IMR-90 (cell line): Measurements from ENCODE around the gene CAND1. TPM values are rescaled to one million over a fixed set of nuclear protein-coding genes. Genes with fewer than 3 reads are reported as not detected.

Source experiments
- ATAC-seq: fragments of 200-7000 bp; cut with Tn5 transposase; 2 replicates; pipeline ENCODE4 v1.9.1; 2020; ENCODE audit warnings: low read depth, mild to moderate bottlenecking, moderate library complexity
- BruUV-seq: library from RNA; stranded (reverse); fragments of 400-500 nt; replicated peaks from 2 replicates; lab custom pipeline; 2021; lab: Mats Ljungman, UMichigan
- CTCF ChIA-PET: fragments of 300-600 bp; formaldehyde crosslinking; extraction: SDS; loops from one replicate; lab custom pipeline; 2021; ENCODE audit warnings: antibody characterized with exemption; lab: Yijun Ruan, JAX
- POLR2A ChIA-PET: fragments of 300-600 bp; sonication (Branson Sonifier 250); formaldehyde crosslinking; loops from one replicate; lab custom pipeline; 2022; ENCODE audit warnings: antibody characterized with exemption; ENCODE audit not compliant: unreplicated experiment; lab: Charles Lee
- DNase-seq: peaks from one replicate; pipeline ENCODE4 v3.0.0; 2013
- H2AFZ ChIP-seq: replicated peaks from 2 replicates; pipeline ENCODE3; 2013; ENCODE audit warnings: low read length, mild to moderate bottlenecking; ENCODE audit not compliant: poor library complexity
- H2AK5ac ChIP-seq: 2 replicates; pipeline ENCODE4 v1.6.1; 2013; ENCODE audit warnings: low read depth, low read length, inconsistent platforms
- H2AK9ac ChIP-seq: replicated peaks from 2 replicates; pipeline ENCODE3; 2013; ENCODE audit warnings: mild to moderate bottlenecking, low read depth, low read length, moderate library complexity; ENCODE audit not compliant: poor library complexity
- H2BK120ac ChIP-seq: 2 replicates; pipeline ENCODE4 v1.6.1; 2013; ENCODE audit warnings: low read depth, low read length, inconsistent platforms
- H2BK15ac ChIP-seq: 3 replicates; pipeline ENCODE4 v1.6.1; 2013; ENCODE audit warnings: low read depth, low read length, inconsistent platforms
- H2BK20ac ChIP-seq: 2 replicates; pipeline ENCODE4 v1.6.1; 2013; ENCODE audit warnings: low read depth, mild to moderate bottlenecking, inconsistent platforms, low read length, moderate library complexity
- H2BK5ac ChIP-seq: 2 replicates; pipeline ENCODE4 v1.6.1; 2013; ENCODE audit warnings: mild to moderate bottlenecking, low read depth, low read length, inconsistent platforms; ENCODE audit not compliant: poor library complexity, severe bottlenecking
- H3K14ac ChIP-seq: replicated peaks from 2 replicates; pipeline ENCODE4 v1.6.1; 2013; ENCODE audit warnings: low read depth, low read length, inconsistent platforms
- H3K18ac ChIP-seq: 2 replicates; pipeline ENCODE4 v1.6.1; 2013; ENCODE audit warnings: low read depth, low read length, control low read depth
- H3K23ac ChIP-seq: 2 replicates; pipeline ENCODE4 v1.6.1; 2013; ENCODE audit warnings: low read depth, low read length, inconsistent platforms
- H3K27ac ChIP-seq: 2 replicates; pipeline ENCODE4 v1.5.1; 2013; ENCODE audit warnings: mild to moderate bottlenecking, control low read depth, low read length; ENCODE audit not compliant: insufficient read depth
- H3K27me3 ChIP-seq: 2 replicates; pipeline ENCODE4 v1.6.1; 2013; ENCODE audit warnings: low read length; ENCODE audit not compliant: control insufficient read depth, insufficient read depth
- H3K36me3 ChIP-seq: 2 replicates; pipeline ENCODE4 v1.6.1; 2013; ENCODE audit warnings: low read length, mixed read lengths; ENCODE audit not compliant: control insufficient read depth, insufficient read depth
- H3K4ac ChIP-seq: 2 replicates; pipeline ENCODE4 v1.6.1; 2013; ENCODE audit warnings: low read depth, low read length, inconsistent platforms
- H3K4me1 ChIP-seq: 2 replicates; pipeline ENCODE4 v1.6.1; 2013; ENCODE audit warnings: low read length, mixed read lengths; ENCODE audit not compliant: control insufficient read depth, insufficient read depth
- H3K4me2 ChIP-seq: 2 replicates; pipeline ENCODE4 v1.6.1; 2013; ENCODE audit warnings: low read depth, mild to moderate bottlenecking, control low read depth, low read length, moderate library complexity
- H3K4me3 ChIP-seq: 2 replicates; pipeline ENCODE4 v1.5.1; 2013; ENCODE audit warnings: low read depth, mild to moderate bottlenecking, control low read depth, low read length, moderate library complexity; ENCODE audit not compliant: insufficient read depth
- H3K56ac ChIP-seq: 2 replicates; pipeline ENCODE4 v1.6.1; 2013; ENCODE audit warnings: low read length, inconsistent platforms; ENCODE audit not compliant: insufficient read depth; ENCODE audit errors: extremely low read depth
- H3K79me1 ChIP-seq, 2 experiments: 2 replicates each; pipeline ENCODE4 v1.6.1; 2013; ENCODE audit warnings: low read length in 2 of 2, inconsistent platforms in 1 of 2, low read depth in 1 of 2
- H3K9ac ChIP-seq: 2 replicates; pipeline ENCODE4 v1.6.1; 2013; ENCODE audit warnings: low read depth, low read length, control low read depth
- H3K9me1 ChIP-seq: 2 replicates; pipeline ENCODE4 v1.6.1; 2013; ENCODE audit warnings: low read length, inconsistent platforms; ENCODE audit not compliant: insufficient read depth
- H3K9me3 ChIP-seq: 2 replicates; pipeline ENCODE4 v1.6.1; 2013; ENCODE audit warnings: low read length; ENCODE audit not compliant: control insufficient read depth, insufficient read depth
- H4K20me1 ChIP-seq: 2 replicates; pipeline ENCODE4 v1.6.1; 2013; ENCODE audit warnings: low read length, inconsistent platforms; ENCODE audit not compliant: insufficient read depth
- H4K5ac ChIP-seq: 2 replicates; pipeline ENCODE4 v1.6.1; 2013; ENCODE audit warnings: mild to moderate bottlenecking, low read depth, low read length, control low read depth
- H4K8ac ChIP-seq, 2 experiments: 2 replicates each; pipeline ENCODE4 v1.6.1; 2013; ENCODE audit warnings: low read depth in 2 of 2, low read length in 2 of 2, control low read depth in 1 of 2, inconsistent platforms in 1 of 2
- H4K91ac ChIP-seq: 2 replicates; pipeline ENCODE4 v1.6.1; 2013; ENCODE audit warnings: low read depth, low read length, inconsistent platforms; ENCODE audit not compliant: insufficient read depth
- BHLHE40 ChIP-seq: fragments of 150-350 bp; IDR thresholded peaks from 2 replicates; pipeline ENCODE4 v1.6.1; 2016; ENCODE audit warnings: mild to moderate bottlenecking, low read depth, low read length
- CEBPB ChIP-seq: IDR thresholded peaks from 2 replicates; pipeline ENCODE4 v1.6.1; 2012; ENCODE audit warnings: low read depth, low read length, improper control_type of control experiment
- CHD1 ChIP-seq: IDR thresholded peaks from 2 replicates; pipeline ENCODE4 v1.6.1; 2012; ENCODE audit warnings: low read depth, low read length, improper control_type of control experiment
- CTCF ChIP-seq: conservative IDR thresholded peaks from 2 replicates; pipeline ENCODE4 v1.5.1; 2012; ENCODE audit warnings: mild to moderate bottlenecking, low read depth, low read length, improper control_type of control experiment
- ELK1 ChIP-seq: fragments of 150-350 bp; IDR thresholded peaks from 2 replicates; pipeline ENCODE4 v1.6.1; 2016; ENCODE audit warnings: low read depth, mild to moderate bottlenecking, low read length, moderate library complexity, borderline replicate concordance
- FOS ChIP-seq: fragments of 150-350 bp; IDR thresholded peaks from 2 replicates; pipeline ENCODE4 v1.6.1; 2016; ENCODE audit warnings: low read depth, low read length
- MAFK ChIP-seq: IDR thresholded peaks from 2 replicates; pipeline ENCODE4 v1.6.1; 2012; ENCODE audit warnings: low read depth, low read length, improper control_type of control experiment
- MAZ ChIP-seq: IDR thresholded peaks from 2 replicates; pipeline ENCODE4 v1.6.1; 2012; ENCODE audit warnings: low read depth, mild to moderate bottlenecking, low read length, improper control_type of control experiment, moderate library complexity, borderline replicate concordance
- MXI1 ChIP-seq: IDR thresholded peaks from 2 replicates; pipeline ENCODE4 v1.6.1; 2012; ENCODE audit warnings: low read depth, mild to moderate bottlenecking, low read length, moderate library complexity, borderline replicate concordance
- NFE2L2 ChIP-seq: fragments of 150-350 bp; IDR thresholded peaks from 2 replicates; pipeline ENCODE4 v1.6.1; 2016; ENCODE audit warnings: low read depth, mild to moderate bottlenecking, low read length
- POLR2A ChIP-seq: IDR thresholded peaks from 2 replicates; pipeline ENCODE4 v1.6.1; 2012; ENCODE audit warnings: mild to moderate bottlenecking, low read depth, low read length
- RAD21 ChIP-seq: IDR thresholded peaks from 2 replicates; pipeline ENCODE4 v1.6.1; 2012; ENCODE audit warnings: low read length, improper control_type of control experiment
- RCOR1 ChIP-seq: IDR thresholded peaks from 2 replicates; pipeline ENCODE4 v1.6.1; 2012; ENCODE audit warnings: mild to moderate bottlenecking, low read length, improper control_type of control experiment; ENCODE audit not compliant: insufficient replicate concordance
- RFX5 ChIP-seq: IDR thresholded peaks from 2 replicates; pipeline ENCODE4 v1.8.0; 2012; ENCODE audit warnings: low read depth, mild to moderate bottlenecking, low read length, moderate library complexity
- SMC3 ChIP-seq: fragments of 150-350 bp; IDR thresholded peaks from 2 replicates; pipeline ENCODE4 v1.6.1; 2016; ENCODE audit warnings: low read depth, mild to moderate bottlenecking, antibody characterized with exemption, low read length, moderate library complexity
- USF2 ChIP-seq: fragments of 150-350 bp; IDR thresholded peaks from 2 replicates; pipeline ENCODE4 v1.6.1; 2017; ENCODE audit warnings: mild to moderate bottlenecking, antibody characterized with exemption, low read length, low read depth
- WGBS, 2 experiments: methylation state at CpG; one replicate each; pipeline versions ENCODE4 v1.1.5 to v1.1.7; 2013; ENCODE audit warnings: missing lambda C conversion rate in 2 of 2; ENCODE audit not compliant: insufficient read length in 1 of 2; ENCODE audit errors: extremely low coverage in 2 of 2; 5-methylcytosine and 5-hydroxymethylcytosine counted together
- dilution Hi-C: fragments of 300-500 bp; cut with HindIII; formaldehyde crosslinking; loops from one replicate; pipeline ENCODE4 v1.14.3; 2018; ENCODE audit warnings: low sequenced_read_pairs; ENCODE audit not compliant: unreplicated experiment
- in situ Hi-C: fragments of 300-500 bp; cut with MboI; formaldehyde crosslinking; loops from 3 replicates; pipeline ENCODE4 v1.14.3; 2019; ENCODE audit warnings: low sequenced_read_pairs, inconsistent platforms, mixed read lengths
- intact Hi-C: fragments of 100-400 bp; cut with micrococcal nuclease; formaldehyde crosslinking; loops from 2 replicates; pipeline ENCODE4 v1.10.0; 2022
- polyA plus RNA-seq, 3 experiments: library from polyadenylated mRNA; depleted of rRNA; stranded (reverse); fragments of >200 nt; gene quantifications; 2 replicates each; pipeline ENCODE4 v1.2.3, GENCODE V29; 2012; ENCODE audit warnings: low replicate concordance in 1 of 3
- total RNA-seq: library from RNA; depleted of rRNA; stranded (reverse); fragments of >200 nt; gene quantifications from 2 replicates; pipeline ENCODE4 v1.2.3, GENCODE V29; 2012

CAND1 gene
- total and polyA plus RNA-seq, 2 of the 4 experiments (the other 2 are of a cell fraction) = 42.6 to 91.4 TPM

GRCh38 chr12:67319936-67320335 lies 50.8 kb downstream of the CAND1 start:
- Histone ChIP-seq H3K18ac (no peak overlapping the region), H2AK9ac (no peak overlapping the region), H3K79me1 (no peaks in the 10 kb centered on the region), H2BK5ac (no peak overlapping the region), H3K56ac (no peak overlapping the region), H4K20me1 (no peaks in the 10 kb centered on the region), H3K9ac (no peak overlapping the region), H3K9me1 (peaks cover 3% of the 10 kb centered on the region; the same call in 1 of the 2 replicates), H3K9me3 (peaks cover 3% of the 10 kb centered on the region; the same call in 1 of the 2 replicates), H2AFZ (no peak overlapping the region), H3K4ac (no peak overlapping the region), H4K5ac (no peak overlapping the region), H3K23ac (no peak overlapping the region), H3K27me3 (no peaks in the 10 kb centered on the region), H2BK20ac (no peak overlapping the region), H4K91ac (no peak overlapping the region), H2BK15ac (no peak overlapping the region), H3K27ac (no peak overlapping the region), H3K36me3 (peaks cover 19% of the 10 kb centered on the region), H2AK5ac (no peak overlapping the region), H3K4me1 (no peaks in the 10 kb centered on the region), H3K4me3 (no peak overlapping the region), H4K8ac (no peak overlapping the region), H3K14ac (no peak overlapping the region), H3K4me2 (no peak overlapping the region), H2BK120ac (no peak overlapping the region)
- dilution Hi-C loops = no loop called here
- 100% methylated on average over 1 of the region's 4 CpGs; no CpG with 5 or more reads in 1 of the 2 experiments for WGBS, 2 experiments
- intact Hi-C loops = no loop called here
- in situ Hi-C loops = no loop called here
- ATAC-seq (no peak), DNase-seq (no peak)
- CTCF ChIA-PET = no interaction called here
- no peak for TF ChIP-seq SMC3
- TF ChIP-seq RCOR1 = no peak
- no peak for TF ChIP-seq MAZ
- TF ChIP-seq RAD21 = no peak
- no peak for TF ChIP-seq USF2
- no peak for TF ChIP-seq RFX5
- TF ChIP-seq NFE2L2 = no peak
- no peak for TF ChIP-seq CHD1
- TF ChIP-seq MXI1 = no peak
- no peak for TF ChIP-seq BHLHE40
- no peak for TF ChIP-seq MAFK
- TF ChIP-seq POLR2A = no peak
- no peak for TF ChIP-seq ELK1
- no peak for TF ChIP-seq CEBPB
- no peak for TF ChIP-seq CTCF
- TF ChIP-seq FOS = no peak
- BruUV-seq = no TSS peak
- POLR2A ChIA-PET = no interaction called here
